ENCODE measurements around the gene SDK1.
"Not testable (repeated sequence)": the region's sequence is repeated elsewhere in the genome, so short reads cannot be mapped to it uniquely, and the experiment has no call there.

The SDK1 gene

DNA sequence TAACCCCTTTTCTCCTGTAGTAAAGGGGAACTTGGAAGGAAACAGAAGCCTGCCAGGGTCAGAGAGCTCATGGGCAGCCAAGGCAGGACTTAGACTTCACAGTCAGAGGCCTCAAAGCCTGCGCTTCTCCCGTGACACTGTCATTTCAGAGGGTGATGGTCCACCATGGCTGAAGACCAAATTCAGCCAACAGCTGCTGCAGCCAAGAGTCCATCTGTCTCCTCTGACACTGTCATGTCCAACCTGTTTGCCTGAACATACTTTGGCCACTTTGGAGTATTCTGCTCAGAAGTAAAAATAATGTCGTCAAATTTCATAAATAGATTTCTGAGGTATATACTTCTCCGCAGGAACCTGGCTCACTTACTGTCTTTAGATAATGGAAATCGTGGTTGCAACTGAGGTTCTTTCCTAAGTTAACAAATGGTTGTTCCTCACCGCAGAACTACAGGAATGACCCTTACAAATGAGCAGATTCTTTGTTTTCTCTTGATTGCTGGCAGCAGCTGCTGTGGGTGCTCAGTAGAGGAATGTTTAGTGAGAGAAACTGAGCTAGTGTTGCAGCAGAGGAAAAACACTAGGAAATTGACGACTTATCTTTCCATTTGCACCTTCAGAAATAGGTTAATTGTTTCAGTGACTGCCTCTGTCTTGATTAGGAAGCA lies 626.5 kb downstream of the SDK1 start:
- H3K27me3 ChIP-seq = no peaks in the 10 kb centered on the region

DNA sequence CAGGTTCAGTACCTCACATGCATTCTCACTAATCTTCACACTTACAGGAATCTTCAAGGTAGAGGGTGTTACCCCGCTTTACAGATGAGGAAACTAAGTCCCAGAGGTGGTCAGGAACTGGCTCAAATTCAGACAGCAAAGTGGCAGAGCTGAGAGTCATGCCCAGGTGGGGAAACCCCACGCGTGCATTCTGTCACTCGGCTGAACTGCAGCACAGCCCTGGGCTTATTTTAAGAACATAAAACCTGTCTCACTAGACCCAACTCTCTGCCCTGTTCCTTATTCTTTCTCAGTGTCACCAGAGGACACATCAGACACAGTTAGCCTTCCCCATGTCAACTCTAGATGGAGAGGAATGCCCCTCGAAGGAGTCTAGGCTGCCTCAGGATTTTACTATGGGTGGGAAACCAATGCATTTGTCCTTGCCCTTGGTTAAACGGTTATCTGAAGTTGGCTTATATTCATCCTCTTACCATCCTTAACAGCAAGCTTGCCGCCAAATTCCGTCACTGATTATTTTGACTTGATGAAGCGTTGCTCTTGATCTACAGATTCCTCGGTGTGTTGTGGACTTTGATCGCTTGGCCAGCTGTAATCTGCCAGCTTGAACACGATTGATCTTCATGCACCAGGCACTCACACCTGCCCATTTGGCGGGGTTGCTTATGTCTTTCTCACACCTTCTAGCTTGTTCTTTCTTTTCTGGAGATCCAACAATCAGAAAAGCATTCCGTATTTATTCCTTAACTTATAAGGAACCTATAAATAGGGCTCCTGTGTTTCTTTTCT lies 627.9 kb downstream of the SDK1 start:
- H3K4me1 ChIP-seq (ENCODE audit: control insufficient read depth in 1 of 2, insufficient read depth in 1 of 2, low read depth in 1 of 2, low read length in 1 of 2) = no peaks in the 10 kb centered on the region
- no peaks in the 10 kb centered on the region for H3K36me3 ChIP-seq
- TF ChIP-seq CTCF (IDR thresholded peaks at IDR 0.05) = no peak
- H3K9me3 ChIP-seq = no peaks in the 10 kb centered on the region
- H3K27me3 ChIP-seq = no peaks in the 10 kb centered on the region
- H3K27ac ChIP-seq = no peak overlapping the region
- H3K4me3 ChIP-seq (ENCODE audit: low read depth in 1 of 2, low read length in 1 of 2) = no peak overlapping the region

More for the DNA sequence above, 626.5 kb downstream of the SDK1 start:
- Histone ChIP-seq H3K36me3 (no peaks in the 10 kb centered on the region), H3K4me3 (ENCODE audit: low read depth in 1 of 2, low read length in 1 of 2) (no peak overlapping the region), H3K4me1 (ENCODE audit: control insufficient read depth in 1 of 2, insufficient read depth in 1 of 2, low read depth in 1 of 2, low read length in 1 of 2) (no peaks in the 10 kb centered on the region), H3K27ac (no peak overlapping the region), H3K9me3 (no peaks in the 10 kb centered on the region)
- TF ChIP-seq CTCF (IDR thresholded peaks at IDR 0.05) = no peak

GRCh38 chr7:3931843-3932242 lies 630.8 kb downstream of the SDK1 start:
- Histone ChIP-seq H3K27me3 (no peaks in the 10 kb centered on the region), H3K4me1 (ENCODE audit: control insufficient read depth in 1 of 2, insufficient read depth in 1 of 2, low read depth in 1 of 2, low read length in 1 of 2) (no peaks in the 10 kb centered on the region), H3K9me3 (no peaks in the 10 kb centered on the region), H3K4me3 (ENCODE audit: low read depth in 1 of 2, low read length in 1 of 2) (no peak overlapping the region), H3K36me3 (no peaks in the 10 kb centered on the region), H3K27ac (no peak overlapping the region)
- TF ChIP-seq CTCF (IDR thresholded peaks at IDR 0.05) = no peak

GRCh38 chr7:3937146-3937545 lies 636.1 kb downstream of the SDK1 start:
- Histone ChIP-seq H3K27me3 (no peaks in the 10 kb centered on the region), H3K36me3 (no peaks in the 10 kb centered on the region), H3K4me1 (ENCODE audit: control insufficient read depth in 1 of 2, insufficient read depth in 1 of 2, low read depth in 1 of 2, low read length in 1 of 2) (no peaks in the 10 kb centered on the region), H3K9me3 (no peaks in the 10 kb centered on the region), H3K4me3 (ENCODE audit: low read depth in 1 of 2, low read length in 1 of 2) (no peak overlapping the region), H3K27ac (no peak overlapping the region)
- TF ChIP-seq CTCF (IDR thresholded peaks at IDR 0.05) = no peak

DNA sequence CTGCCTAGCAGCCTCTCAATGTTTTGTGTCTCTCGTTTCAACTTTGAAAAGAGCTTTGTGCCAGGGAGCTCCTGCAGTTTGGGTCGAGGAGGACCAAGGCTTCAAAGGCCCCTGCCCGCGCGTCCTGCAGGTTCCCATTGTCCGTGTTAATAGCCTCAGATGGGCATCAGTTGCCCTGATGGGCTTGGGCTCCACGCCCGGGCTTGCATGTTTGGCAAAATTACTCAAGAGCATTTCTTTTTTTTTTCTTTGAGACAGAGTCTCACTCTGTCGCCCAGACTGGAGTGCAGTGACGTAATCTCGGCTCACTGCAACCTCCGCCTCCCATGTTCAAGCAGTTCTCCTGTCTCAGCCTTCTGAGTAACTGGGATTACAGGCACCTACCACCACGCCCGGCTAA lies 636.6 kb downstream of the SDK1 start:
- Histone ChIP-seq H3K9me3 (no peaks in the 10 kb centered on the region), H3K4me3 (ENCODE audit: low read depth in 1 of 2, low read length in 1 of 2) (no peak overlapping the region), H3K36me3 (no peaks in the 10 kb centered on the region), H3K4me1 (ENCODE audit: control insufficient read depth in 1 of 2, insufficient read depth in 1 of 2, low read depth in 1 of 2, low read length in 1 of 2) (no peaks in the 10 kb centered on the region), H3K27me3 (no peaks in the 10 kb centered on the region), H3K27ac (no peak overlapping the region)
- no peak for TF ChIP-seq CTCF (IDR thresholded peaks at IDR 0.05)

DNA sequence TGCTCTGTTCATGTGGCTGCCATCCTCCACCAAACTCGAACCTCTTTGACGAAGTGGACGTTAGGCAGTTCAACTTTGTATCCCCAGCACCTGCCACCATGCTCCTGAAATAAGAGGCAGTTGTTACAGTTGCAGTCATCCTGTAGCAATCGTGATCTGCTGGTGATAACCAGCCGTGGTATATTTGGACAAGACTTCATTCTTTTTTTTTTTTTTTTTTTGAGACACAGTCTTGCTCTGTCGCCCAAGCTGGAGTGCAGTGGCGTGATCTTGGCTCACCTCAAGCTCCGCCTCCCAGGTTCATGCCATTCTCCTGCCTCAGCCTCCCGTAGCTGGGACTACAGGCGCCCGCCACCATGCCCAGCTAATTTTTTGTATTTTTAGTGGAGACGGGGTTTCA lies 640.7 kb downstream of the SDK1 start:
- not testable (repeated sequence) for H3K36me3 ChIP-seq; H3K27ac ChIP-seq; H3K4me3 ChIP-seq (ENCODE audit: low read depth in 1 of 2, low read length in 1 of 2); H3K4me1 ChIP-seq (ENCODE audit: control insufficient read depth in 1 of 2, insufficient read depth in 1 of 2, low read depth in 1 of 2, low read length in 1 of 2); H3K27me3 ChIP-seq; H3K9me3 ChIP-seq
